ENCODE measurements around the gene CXorf49.
"Not testable (repeated sequence)": the region's sequence is repeated elsewhere in the genome, so short reads cannot be mapped to it uniquely, and the experiment has no call there.

The CXorf49 gene

GRCh38 chrX:71718185-71718584 is at the start of gene CXorf49:
TSS of gene CXorf49 (minus strand) at chrX:71718285. CDS start at chrX:71718151, 134 bp downstream.
- DNase-seq = not testable (repeated sequence)

- not testable (repeated sequence) for DNase-seq
Measured at GRCh38 chrX:71767134-71767533, 49.0 kb upstream of the CXorf49 start.

DNA sequence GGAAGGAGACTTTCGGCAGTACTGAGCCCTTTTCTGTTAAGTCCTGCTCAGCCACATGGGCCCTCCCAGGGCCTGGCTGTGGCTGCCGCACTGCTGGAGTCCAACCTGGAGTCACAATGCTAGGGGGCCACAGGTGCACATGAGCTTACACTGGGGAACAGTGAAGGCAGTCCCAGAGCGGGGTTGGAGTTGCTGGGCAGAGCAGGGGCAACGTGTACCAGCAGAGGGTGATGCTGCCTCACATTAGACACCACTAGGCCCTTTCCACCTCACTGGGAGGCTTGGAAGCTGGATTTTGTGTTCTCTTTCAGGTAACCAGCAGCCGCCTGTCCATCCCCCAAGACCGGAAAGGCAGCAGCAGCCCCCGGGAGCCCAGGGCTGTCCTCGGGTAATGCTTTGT is 47.5 kb upstream of the CXorf49 start:
- not testable (repeated sequence) for DNase-seq

DNA sequence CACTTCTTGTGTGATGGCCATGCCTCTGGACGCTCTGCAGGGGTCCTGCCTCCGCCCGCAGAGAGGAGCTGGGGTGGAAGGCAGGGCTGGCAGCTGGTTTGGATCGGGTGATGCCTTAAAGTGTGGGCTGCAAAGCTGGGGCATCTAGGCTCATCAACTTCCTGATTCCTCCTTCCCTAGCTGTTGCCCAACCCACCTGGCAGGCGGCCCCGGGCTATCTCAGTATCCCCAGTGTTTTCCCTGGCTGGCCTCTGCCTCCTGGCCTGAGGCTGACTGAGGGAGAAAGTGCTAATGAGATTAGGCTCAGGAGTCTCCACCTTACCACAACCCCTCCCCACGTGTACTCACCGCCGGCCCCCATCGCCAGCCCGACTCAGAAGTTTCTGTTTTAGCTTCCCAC is 46.7 kb upstream of the CXorf49 start:
- DNase-seq = not testable (repeated sequence)

DNA sequence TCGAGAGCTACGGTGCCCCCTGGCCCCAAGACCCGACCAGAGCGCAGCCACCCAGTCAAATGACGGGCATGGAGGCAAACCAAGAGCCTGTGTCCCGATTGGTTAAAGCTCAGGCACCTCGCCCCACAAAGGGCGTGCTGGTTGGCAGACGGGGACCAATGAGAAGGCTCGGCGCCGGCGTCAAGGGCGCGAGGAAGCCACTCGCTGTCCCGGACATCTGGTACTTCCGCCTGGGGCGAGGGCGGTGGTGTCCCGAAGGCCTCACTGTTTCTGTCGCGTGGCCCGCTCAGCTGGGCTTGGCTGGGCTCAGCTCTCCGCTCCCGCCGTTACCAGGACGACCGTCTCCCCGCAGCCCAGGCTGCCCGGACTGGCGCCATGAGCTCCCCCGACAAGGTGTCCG is 45.0 kb upstream of the CXorf49 start, which contains the start of gene CXorf49B:
Gene CXorf49B, plus strand, starts transcription at position 301 of the 400 bp plus-strand sequence. Its CDS starts 75 bp downstream, at position 376.
- not testable (repeated sequence) for DNase-seq

DNA sequence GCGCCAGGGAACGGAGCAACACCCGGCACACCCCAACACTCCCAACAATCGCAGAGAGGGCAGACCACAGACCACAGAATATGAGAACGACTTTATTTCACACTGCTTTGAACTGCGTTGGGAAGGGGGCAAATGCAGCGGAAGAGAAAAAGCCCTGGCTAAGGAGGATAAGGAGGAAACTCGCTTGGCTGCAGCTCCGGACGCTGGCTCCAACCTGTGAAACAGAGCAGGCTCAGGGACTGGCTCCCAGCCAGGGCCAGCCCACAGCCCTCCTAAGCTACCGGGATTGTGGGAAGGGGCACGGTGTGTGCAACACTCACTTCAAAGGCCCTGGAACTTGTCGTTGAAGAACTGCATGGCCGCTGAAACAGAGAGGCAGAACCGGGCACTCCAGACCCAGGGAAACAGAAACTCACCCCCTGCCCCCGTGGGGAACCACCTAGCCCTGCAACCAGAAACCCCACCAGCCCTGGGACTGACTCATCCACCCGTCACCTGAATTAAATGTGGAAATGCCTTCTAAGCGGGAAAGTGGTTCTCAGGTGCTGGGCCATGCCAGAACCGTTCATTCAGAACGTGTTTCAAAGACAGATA is 42.7 kb upstream of the CXorf49 start:
- not testable (repeated sequence) for DNase-seq

DNA sequence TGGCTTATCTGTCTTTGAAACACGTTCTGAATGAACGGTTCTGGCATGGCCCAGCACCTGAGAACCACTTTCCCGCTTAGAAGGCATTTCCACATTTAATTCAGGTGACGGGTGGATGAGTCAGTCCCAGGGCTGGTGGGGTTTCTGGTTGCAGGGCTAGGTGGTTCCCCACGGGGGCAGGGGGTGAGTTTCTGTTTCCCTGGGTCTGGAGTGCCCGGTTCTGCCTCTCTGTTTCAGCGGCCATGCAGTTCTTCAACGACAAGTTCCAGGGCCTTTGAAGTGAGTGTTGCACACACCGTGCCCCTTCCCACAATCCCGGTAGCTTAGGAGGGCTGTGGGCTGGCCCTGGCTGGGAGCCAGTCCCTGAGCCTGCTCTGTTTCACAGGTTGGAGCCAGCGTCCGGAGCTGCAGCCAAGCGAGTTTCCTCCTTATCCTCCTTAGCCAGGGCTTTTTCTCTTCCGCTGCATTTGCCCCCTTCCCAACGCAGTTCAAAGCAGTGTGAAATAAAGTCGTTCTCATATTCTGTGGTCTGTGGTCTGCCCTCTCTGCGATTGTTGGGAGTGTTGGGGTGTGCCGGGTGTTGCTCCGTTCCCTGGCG is 2.3 kb upstream of the CXorf49 start:
- not testable (repeated sequence) for DNase-seq

DNA sequence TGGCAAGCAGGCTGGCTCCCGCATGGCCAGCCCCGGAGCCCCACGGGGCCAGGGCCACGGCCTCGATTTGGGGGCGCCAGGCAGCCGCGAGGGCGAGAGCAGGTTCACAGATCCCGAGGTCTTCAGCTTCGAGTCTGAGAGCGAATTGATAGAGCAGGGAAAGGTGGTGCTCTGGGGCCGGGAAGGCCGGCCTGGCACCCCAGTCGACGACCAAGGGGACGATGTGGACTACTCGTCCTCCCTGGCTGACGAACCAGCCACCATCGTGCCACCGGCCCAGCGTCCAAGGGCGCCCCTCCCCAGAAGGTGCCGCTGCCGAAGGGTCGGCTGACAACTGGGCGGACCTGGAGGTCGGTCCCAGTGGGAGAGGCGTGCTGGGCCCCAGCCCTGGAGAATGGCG is 1.1 kb upstream of the CXorf49 start:
- not testable (repeated sequence) for DNase-seq

DNA sequence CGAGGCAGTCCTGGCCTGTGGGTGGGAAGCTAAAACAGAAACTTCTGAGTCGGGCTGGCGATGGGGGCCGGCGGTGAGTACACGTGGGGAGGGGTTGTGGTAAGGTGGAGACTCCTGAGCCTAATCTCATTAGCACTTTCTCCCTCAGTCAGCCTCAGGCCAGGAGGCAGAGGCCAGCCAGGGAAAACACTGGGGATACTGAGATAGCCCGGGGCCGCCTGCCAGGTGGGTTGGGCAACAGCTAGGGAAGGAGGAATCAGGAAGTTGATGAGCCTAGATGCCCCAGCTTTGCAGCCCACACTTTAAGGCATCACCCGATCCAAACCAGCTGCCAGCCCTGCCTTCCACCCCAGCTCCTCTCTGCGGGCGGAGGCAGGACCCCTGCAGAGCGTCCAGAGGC is 1.8 kb downstream of the CXorf49 start:
- not testable (repeated sequence) for DNase-seq

DNA sequence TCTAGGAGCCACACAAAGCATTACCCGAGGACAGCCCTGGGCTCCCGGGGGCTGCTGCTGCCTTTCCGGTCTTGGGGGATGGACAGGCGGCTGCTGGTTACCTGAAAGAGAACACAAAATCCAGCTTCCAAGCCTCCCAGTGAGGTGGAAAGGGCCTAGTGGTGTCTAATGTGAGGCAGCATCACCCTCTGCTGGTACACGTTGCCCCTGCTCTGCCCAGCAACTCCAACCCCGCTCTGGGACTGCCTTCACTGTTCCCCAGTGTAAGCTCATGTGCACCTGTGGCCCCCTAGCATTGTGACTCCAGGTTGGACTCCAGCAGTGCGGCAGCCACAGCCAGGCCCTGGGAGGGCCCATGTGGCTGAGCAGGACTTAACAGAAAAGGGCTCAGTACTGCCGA is 2.5 kb downstream of the CXorf49 start:
- not testable (repeated sequence) for DNase-seq

GRCh38 chrX:71714064-71714463 is 4.0 kb downstream of the CXorf49 start:
- DNase-seq = not testable (repeated sequence)

GRCh38 chrX:71702853-71703252 is 15.2 kb downstream of the CXorf49 start:
- DNase-seq = not testable (repeated sequence)

DNA sequence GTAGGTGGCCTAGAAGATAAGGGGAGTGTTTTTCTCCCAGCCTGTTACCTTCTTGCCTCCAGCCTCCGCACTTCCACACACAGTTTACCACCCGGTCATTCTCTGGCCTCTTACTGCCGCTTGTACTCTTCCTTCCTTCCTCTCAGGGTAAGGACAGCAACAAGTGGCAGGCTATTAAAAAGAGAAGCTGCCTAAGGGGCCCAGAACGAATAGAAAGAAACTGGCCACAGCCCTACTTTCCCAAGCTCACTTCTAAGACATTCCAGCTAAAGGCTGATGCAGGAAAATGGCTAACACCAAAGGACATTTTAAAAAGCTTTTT is 19.1 kb downstream of the CXorf49 start:
- DNase-seq = not testable (repeated sequence)

DNA sequence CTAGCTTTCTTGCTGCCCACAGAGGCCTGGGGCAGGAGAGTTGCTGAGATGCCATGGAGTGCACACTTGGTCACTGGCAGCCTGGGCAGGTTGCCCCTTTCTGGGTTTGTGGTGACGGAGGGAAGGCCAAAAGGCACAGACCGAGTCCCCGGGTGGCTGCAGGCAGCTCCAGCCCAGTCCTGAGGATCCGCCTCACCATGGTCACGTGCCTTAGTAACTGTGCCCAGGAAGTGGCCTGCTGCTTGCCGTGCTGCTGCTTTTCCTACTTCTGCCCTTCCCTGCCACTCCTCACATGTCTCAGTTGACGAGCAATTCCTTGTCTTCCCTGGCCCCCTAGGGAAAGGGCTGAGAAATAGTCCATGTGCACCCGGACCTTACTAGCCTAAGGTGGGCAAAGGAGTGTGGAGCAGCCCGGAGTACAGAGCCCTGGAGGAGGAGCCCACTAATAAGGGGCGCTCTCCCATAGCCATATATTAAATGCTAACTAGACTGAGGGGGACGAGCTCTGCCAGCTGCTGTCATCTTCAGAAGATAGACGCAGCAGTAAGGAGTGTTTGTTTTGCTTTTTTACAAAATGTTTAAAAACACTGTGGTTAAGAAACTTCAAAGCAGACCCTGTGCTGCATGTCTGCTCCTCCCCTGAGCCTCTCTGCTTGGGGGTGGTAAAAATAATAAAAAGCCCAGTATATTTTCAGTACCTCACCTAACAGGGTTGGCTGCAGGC is 19.6 kb downstream of the CXorf49 start:
- not testable (repeated sequence) for DNase-seq

DNA sequence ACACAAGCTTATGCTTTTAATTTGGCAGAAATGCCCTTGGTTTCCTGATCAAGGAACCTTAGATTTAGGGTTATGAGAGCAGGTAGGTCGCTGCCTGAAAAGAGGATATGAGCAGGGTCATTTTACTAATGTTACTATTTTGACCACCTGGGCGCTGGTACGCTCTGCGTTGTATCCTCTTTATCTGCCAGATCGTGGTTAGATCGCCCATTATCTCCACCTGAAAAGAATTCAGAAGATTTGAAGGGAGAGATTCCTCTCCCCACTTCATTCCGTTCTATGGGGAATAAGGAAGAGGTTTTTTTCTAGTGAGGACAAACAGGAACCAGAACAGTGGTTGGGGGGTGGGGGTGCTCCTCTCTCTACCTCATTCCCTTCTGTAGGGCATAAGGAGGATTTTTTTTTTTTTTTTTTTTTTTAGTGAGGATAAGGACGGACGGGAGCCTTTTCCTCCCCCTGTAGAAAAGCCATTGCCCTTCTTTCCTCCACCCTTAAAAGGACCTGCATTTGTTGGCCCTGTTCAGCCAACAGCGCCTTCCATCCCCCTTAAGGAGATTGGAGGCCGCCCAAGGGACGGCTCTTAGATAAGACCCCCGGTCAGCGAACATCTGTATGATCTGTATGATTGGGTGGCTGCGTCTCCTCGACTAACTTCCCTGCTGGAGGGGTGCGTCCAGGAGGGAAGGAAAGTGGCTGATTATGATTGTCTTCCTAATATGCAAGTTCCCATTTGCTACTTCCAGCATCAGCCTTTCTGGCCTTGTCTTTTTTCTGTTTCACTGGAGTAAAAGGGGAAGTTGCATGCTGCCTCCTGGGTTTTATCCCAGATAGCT is 20.4 kb downstream of the CXorf49 start:
- not testable (repeated sequence) for DNase-seq

- DNase-seq = not testable (repeated sequence)
Measured at GRCh38 chrX:71696641-71697465, 21.2 kb downstream of the CXorf49 start.

- DNase-seq = no peak
Measured at GRCh38 chrX:71679575-71680207, 38.4 kb downstream of the CXorf49 start.

DNA sequence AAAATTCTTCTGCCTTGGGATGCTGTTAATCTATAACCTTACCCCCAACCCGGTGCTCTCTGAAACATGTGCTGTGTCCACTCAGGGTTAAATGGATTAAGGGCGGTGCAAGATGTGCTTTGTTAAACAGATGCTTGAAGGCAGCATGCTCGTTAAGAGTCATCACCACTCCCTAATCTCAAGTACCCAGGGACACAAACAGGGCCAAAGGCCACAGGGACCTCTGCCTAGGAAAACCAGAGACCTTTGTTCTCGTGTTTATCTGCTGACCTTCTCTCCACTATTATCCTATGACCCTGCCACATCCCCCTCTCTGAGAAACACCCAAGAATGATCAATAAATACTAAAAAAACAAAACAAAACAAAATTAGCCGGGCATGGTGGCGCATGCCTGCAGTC is 40.9 kb downstream of the CXorf49 start:
- DNase-seq = not testable (repeated sequence)

DNA sequence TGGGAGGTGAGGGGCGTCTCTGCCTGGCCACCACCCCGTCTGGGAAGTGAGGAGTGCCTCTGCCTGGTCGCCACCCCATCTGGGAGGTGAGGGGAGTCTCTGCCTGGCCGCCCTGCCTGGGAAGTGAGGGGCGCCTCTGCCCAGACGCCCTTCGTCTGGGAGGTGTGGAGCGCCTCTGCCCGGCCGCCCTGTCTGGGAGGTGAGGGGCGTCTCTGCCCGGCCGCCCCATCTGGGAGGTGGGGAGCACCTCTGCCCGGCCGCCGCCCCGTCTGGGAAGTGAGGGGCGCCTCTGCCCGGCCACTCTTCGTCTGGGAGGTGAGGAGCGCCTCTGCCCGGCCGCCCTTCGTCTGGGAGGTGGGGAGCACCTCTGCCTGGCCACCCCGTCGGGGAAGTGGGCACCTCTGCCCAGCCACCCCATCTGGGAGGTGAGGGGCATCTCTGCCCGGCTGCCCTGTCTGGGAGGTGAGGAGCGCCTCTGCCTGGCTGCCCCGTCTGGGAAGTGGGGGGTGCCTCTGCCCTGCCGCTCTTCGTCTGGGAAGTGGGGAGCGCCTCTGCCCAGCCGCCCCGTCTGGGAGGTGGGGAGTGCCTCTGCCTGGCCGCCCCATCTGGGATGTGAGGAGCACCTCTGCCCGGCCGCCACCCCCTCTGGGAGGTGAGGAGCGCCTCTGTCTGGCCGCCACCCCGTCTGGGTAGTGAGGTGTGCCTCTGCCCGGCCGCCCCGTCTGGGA is 41.9 kb downstream of the CXorf49 start:
- not testable (repeated sequence) for DNase-seq

GRCh38 chrX:71675636-71676035 is 42.4 kb downstream of the CXorf49 start:
- not testable (repeated sequence) for DNase-seq

DNA sequence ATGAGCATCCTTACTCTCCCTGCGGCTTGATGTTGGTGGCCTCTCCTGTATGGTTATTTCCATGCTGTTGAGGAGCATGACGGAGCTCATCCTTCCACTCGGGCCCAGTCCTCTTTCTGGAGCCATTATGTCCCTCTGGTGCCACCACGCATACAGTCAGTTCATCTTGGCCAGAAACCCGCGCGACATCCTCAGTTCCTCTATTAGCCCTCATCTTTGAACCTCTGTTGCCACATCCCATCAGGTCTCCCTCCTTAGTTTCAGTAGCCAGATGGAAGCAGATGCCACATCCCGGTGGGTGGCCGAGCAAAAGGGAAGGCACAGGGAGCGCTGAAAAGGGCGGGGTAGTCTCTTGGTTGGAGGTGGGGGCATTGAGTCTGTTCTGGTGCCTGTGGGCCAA is 46.1 kb downstream of the CXorf49 start:
- DNase-seq = no peak
